ENCODE data around the gene THUMPD2. TPM values are rescaled to one million over a fixed set of nuclear protein-coding genes. Genes with fewer than 3 reads are reported as not detected.

The THUMPD2 gene
- total RNA-seq, 1 experiment from 2014 or later: 11.3 TPM

DNA sequence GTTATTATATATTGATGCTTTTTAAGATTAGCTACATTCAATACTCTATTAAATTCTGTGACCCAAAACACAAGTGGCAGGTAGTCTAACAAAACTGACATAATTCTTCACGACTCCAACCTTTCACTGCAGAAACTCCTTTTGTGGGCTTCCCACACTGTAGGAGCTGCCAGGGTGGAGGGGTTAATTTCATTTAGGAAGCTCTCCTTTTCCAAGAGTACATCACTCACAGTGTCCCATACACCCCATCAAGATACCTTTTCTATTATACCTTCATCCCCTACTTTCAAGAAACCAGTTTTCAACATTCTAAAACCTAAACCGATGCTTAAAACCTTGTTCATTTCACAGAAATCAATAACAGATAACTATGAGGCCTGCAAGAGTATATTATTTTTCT, 825 bp downstream of the THUMPD2 start:
- intact Hi-C loops (cut with micrococcal nuclease; ENCODE audit: unreplicated experiment): no loop called here
- TSS peak; percentile 62 for BruUV-seq (replicated peaks)
- H2AFZ ChIP-seq: peak overlapping the region; percentile 96
- no peaks in the 10 kb centered on the region for H4K20me1 ChIP-seq (ENCODE audit: insufficient read depth)
- H3K4me3 ChIP-seq: peak overlapping the region; percentile 71
- ChIA-PET CTCF (no interaction called here), POLR2A (ENCODE audit: unreplicated experiment) (no interaction called here)
- H3K27me3 ChIP-seq (ENCODE audit: insufficient read depth, low read depth): no peaks in the 10 kb centered on the region
- H3F3A ChIP-seq (ENCODE audit: insufficient read depth, low read depth): peaks cover 6% of the 10 kb centered on the region; the same call in 1 of the 2 replicates
- peaks cover 28% of the 10 kb centered on the region for H3K4me1 ChIP-seq (replicated peaks; ENCODE audit: insufficient read depth)
- H3K9me3 ChIP-seq (ENCODE audit: insufficient read depth, low read depth): no peaks in the 10 kb centered on the region
- DNase-seq: no peak
- no peaks in the 10 kb centered on the region for H3K9me2 ChIP-seq (ENCODE audit: insufficient read depth)
- H3K36me3 ChIP-seq (ENCODE audit: low read depth): peaks cover 34% of the 10 kb centered on the region
- H3K27ac ChIP-seq: peak overlapping the region; percentile 49
- TF ChIP-seq, protein P1, sequence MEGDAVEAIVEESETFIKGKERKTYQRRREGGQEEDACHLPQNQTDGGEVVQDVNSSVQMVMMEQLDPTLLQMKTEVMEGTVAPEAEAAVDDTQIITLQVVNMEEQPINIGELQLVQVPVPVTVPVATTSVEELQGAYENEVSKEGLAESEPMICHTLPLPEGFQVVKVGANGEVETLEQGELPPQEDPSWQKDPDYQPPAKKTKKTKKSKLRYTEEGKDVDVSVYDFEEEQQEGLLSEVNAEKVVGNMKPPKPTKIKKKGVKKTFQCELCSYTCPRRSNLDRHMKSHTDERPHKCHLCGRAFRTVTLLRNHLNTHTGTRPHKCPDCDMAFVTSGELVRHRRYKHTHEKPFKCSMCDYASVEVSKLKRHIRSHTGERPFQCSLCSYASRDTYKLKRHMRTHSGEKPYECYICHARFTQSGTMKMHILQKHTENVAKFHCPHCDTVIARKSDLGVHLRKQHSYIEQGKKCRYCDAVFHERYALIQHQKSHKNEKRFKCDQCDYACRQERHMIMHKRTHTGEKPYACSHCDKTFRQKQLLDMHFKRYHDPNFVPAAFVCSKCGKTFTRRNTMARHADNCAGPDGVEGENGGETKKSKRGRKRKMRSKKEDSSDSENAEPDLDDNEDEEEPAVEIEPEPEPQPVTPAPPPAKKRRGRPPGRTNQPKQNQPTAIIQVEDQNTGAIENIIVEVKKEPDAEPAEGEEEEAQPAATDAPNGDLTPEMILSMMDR (conservative IDR thresholded peaks at IDR 0.05): no peak
- no peak for TF ChIP-seq EZH2 (IDR thresholded peaks at IDR 0.05; ENCODE audit: low read depth)
- peak overlapping the region; percentile 85 for H3K4me2 ChIP-seq
- H3K79me2 ChIP-seq (ENCODE audit: low read depth): peaks cover 55% of the 10 kb centered on the region

DNA sequence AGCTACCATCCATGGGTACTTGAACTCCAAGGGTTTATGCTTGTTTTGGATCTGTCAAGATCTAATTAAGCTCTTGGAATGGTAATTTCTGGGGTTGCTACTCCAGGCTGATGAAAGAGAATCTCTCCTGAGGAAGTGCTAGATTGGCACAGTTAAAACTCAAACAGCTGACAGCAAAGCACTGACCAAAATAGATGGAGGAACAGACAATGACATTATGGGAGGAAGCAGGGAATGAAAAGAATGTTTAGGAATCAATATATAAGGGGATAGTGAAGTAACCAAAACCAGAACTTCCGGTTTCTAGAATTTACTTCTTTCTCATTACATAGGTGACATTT, 6.3 kb downstream of the THUMPD2 start:
- DNase-seq: peak in 1 of 2 experiments; percentile 41
- H3K9me2 ChIP-seq (ENCODE audit: insufficient read depth): no peaks in the 10 kb centered on the region
- H3K4me3 ChIP-seq: no peak overlapping the region
- H3K4me1 ChIP-seq (replicated peaks; ENCODE audit: insufficient read depth): peaks cover 24% of the 10 kb centered on the region
- ChIA-PET POLR2A (ENCODE audit: unreplicated experiment) (no interaction called here), CTCF (no interaction called here)
- BruUV-seq (replicated peaks): no TSS peak
- TF ChIP-seq EZH2 (IDR thresholded peaks at IDR 0.05; ENCODE audit: low read depth): no peak
- TF ChIP-seq, protein P1 (conservative IDR thresholded peaks at IDR 0.05): no peak
- H2AFZ ChIP-seq: no peak overlapping the region
- H3K36me3 ChIP-seq (ENCODE audit: low read depth): peaks cover 78% of the 10 kb centered on the region
- no peaks in the 10 kb centered on the region for H3K27me3 ChIP-seq (ENCODE audit: insufficient read depth, low read depth)
- H3K4me2 ChIP-seq: peak overlapping the region; percentile 14; the same call in 1 of the 2 replicates
- H3K79me2 ChIP-seq (ENCODE audit: low read depth): peaks cover 66% of the 10 kb centered on the region
- peaks cover 8% of the 10 kb centered on the region; the same call in 1 of the 2 replicates for H3F3A ChIP-seq (ENCODE audit: insufficient read depth, low read depth)
- intact Hi-C loops (cut with micrococcal nuclease; ENCODE audit: unreplicated experiment): no loop called here
- peak overlapping the region; percentile 8; the same call in 1 of the 2 replicates for H3K27ac ChIP-seq
- H4K20me1 ChIP-seq (ENCODE audit: insufficient read depth): peaks cover 5% of the 10 kb centered on the region
- no peaks in the 10 kb centered on the region for H3K9me3 ChIP-seq (ENCODE audit: insufficient read depth, low read depth)

DNA sequence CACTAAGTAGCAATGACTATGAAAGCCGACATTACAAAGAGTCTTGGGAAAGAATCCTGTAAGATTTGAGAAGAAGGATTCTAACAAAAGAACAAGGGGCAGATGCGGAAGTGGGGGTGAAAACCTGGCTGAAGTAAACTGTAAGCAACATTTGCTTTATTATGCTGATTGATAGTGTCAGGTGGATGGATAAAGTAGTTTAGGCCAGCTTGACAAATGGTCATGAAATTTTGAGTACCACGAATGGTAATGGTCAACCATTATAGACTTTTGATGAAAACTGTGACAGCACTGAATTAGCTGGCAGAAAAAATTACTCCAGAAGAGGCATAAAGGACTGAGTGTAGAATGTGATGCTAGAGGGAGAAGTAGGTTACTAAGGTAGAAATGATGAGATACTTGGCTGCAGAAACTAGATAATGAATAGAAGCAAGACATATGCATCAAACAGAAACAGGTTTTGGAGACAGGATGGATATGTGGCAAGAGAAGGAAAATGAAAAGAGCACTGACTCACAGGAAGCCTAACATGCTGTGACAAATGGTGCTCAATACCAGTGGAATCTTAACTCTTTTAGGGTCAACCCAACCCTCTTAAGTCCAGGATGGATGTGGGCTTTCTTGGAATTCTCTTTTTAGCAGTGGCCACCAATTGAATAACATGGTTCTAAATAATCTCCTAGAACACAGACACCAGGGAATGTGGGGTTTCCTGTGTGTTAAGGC, 6.8 kb downstream of the THUMPD2 start:
- Histone ChIP-seq H3K36me3 (ENCODE audit: low read depth) (peaks cover 79% of the 10 kb centered on the region), H3K4me2 (peak overlapping the region; percentile 14; the same call in 1 of the 2 replicates), H4K20me1 (ENCODE audit: insufficient read depth) (peaks cover 5% of the 10 kb centered on the region), H3K9me2 (ENCODE audit: insufficient read depth) (no peaks in the 10 kb centered on the region), H3K27me3 (ENCODE audit: insufficient read depth, low read depth) (no peaks in the 10 kb centered on the region), H2AFZ (no peak overlapping the region), H3F3A (ENCODE audit: insufficient read depth, low read depth) (peaks cover 8% of the 10 kb centered on the region; the same call in 1 of the 2 replicates), H3K4me3 (no peak overlapping the region), H3K4me1 (replicated peaks; ENCODE audit: insufficient read depth) (peaks cover 18% of the 10 kb centered on the region), H3K27ac (peak overlapping the region; percentile 8; the same call in 1 of the 2 replicates), H3K79me2 (ENCODE audit: low read depth) (peaks cover 61% of the 10 kb centered on the region), H3K9me3 (ENCODE audit: insufficient read depth, low read depth) (no peaks in the 10 kb centered on the region)
- intact Hi-C loops (cut with micrococcal nuclease; ENCODE audit: unreplicated experiment): no loop called here
- peak in 1 of 2 experiments; percentile 39 for DNase-seq
- TF ChIP-seq, protein P1 (conservative IDR thresholded peaks at IDR 0.05): no peak
- BruUV-seq (replicated peaks): no TSS peak
- POLR2A ChIA-PET (ENCODE audit: unreplicated experiment): no interaction called here
- CTCF ChIA-PET: no interaction called here
